ENCODE data around the gene ZNF692.
"Not testable (repeated sequence)": the region's sequence is repeated elsewhere in the genome, so short reads cannot be mapped to it uniquely, and the experiment has no call there.

Gene ZNF692

GRCh38 chr1:248858891-248859889 lies at the start of gene ZNF692:
TSS of gene ZNF692 (minus strand) at chr1:248859085. CDS start at chr1:248858309, 776 bp downstream.
- peak; percentile 96 for DNase-seq

GRCh38 chr1:248906753-248907661 lies 48.1 kb upstream of the ZNF692 start:
- DNase-seq: no peak

GRCh38 chr1:248906009-248906752 lies 47.3 kb upstream of the ZNF692 start, which contains the start of gene PGBD2:
TSS of gene PGBD2 (plus strand) at chr1:248906235. CDS start at chr1:248913863, 7,628 bp downstream.
- peak; percentile 98 for DNase-seq

GRCh38 chr1:248905662-248906008 lies 46.8 kb upstream of the ZNF692 start:
- no peak for DNase-seq

GRCh38 chr1:248904437-248905216 lies 45.7 kb upstream of the ZNF692 start:
- DNase-seq: no peak

GRCh38 chr1:248901578-248901977 lies 42.7 kb upstream of the ZNF692 start:
- DNase-seq: no peak

- no peak for DNase-seq
Measured at GRCh38 chr1:248900637-248901036, 41.8 kb upstream of the ZNF692 start.

- no peak for DNase-seq
Measured at GRCh38 chr1:248897412-248898337, 38.8 kb upstream of the ZNF692 start.

- no peak for DNase-seq
Measured at GRCh38 chr1:248894837-248895236, 36.0 kb upstream of the ZNF692 start.

GRCh38 chr1:248892590-248892989 lies 33.7 kb upstream of the ZNF692 start:
- no peak for DNase-seq

- DNase-seq: no peak
Measured at GRCh38 chr1:248891758-248892157, 32.9 kb upstream of the ZNF692 start.

GRCh38 chr1:248890549-248891498 lies 31.9 kb upstream of the ZNF692 start:
- DNase-seq: no peak

- not testable (repeated sequence) for DNase-seq
Measured at GRCh38 chr1:248889914-248890243, 31.0 kb upstream of the ZNF692 start.

GRCh38 chr1:248886237-248886895 lies 27.5 kb upstream of the ZNF692 start:
- no peak for DNase-seq

GRCh38 chr1:248885646-248886045 lies 26.8 kb upstream of the ZNF692 start:
- no peak for DNase-seq

- no peak for DNase-seq
Measured at GRCh38 chr1:248884632-248885295, 25.9 kb upstream of the ZNF692 start.

GRCh38 chr1:248882427-248882826 lies 23.5 kb upstream of the ZNF692 start:
- not testable (repeated sequence) for DNase-seq

- DNase-seq: no peak
Measured at GRCh38 chr1:248881261-248881660, 22.4 kb upstream of the ZNF692 start.

Data from stimulated activated CD4-positive, alpha-beta T cell treated with anti-CD3 and anti-CD28 coated beads, Interleukin-2, amount 100 ng/mL, for 24 hours (primary cell).